ENCODE results near the gene FUT1. TPM values are rescaled to one million over a fixed set of nuclear protein-coding genes. Genes with fewer than 3 reads are reported as not detected.

The FUT1 gene
- total RNA-seq, 1 experiment from 2014 or later: 30.5 TPM

- peaks cover 37% of the 10 kb centered on the region for H3K4me1 Mint-ChIP-seq (ENCODE audit: low read depth, unreplicated experiment)
- Histone ChIP-seq H3K36me3 (ENCODE audit: control insufficient read depth, insufficient read depth, low read length) (no peaks in the 10 kb centered on the region), H3K27me3 (replicated peaks; ENCODE audit: control insufficient read depth, insufficient read depth, low read length) (no peaks in the 10 kb centered on the region), H3K4me3 (ENCODE audit: low read depth, low read length) (no peak overlapping the region), H3K9me3 (peaks cover 4% of the 10 kb centered on the region; the same call in 1 of the 2 replicates), H3K4me1 (peaks cover 23% of the 10 kb centered on the region)
- CTCF ChIA-PET: interaction anchor here (0.7 kb wide), 1 partner anchor 569 kb away, joined by 6 read pairs; no protein-coding TSS in a partner anchor
- no peaks in the 10 kb centered on the region for H3K27me3 Mint-ChIP-seq (ENCODE audit: insufficient read depth, unreplicated experiment)
- POLR2A ChIA-PET: interaction anchor here (0.6 kb wide), 1 partner anchor 70 kb away, joined by 9 read pairs; no protein-coding TSS in a partner anchor
- no peaks in the 10 kb centered on the region for H3K9me3 Mint-ChIP-seq (ENCODE audit: unreplicated experiment)
- H3K36me3 Mint-ChIP-seq (ENCODE audit: insufficient read depth, unreplicated experiment): peaks cover 38% of the 10 kb centered on the region
- TF ChIP-seq, protein P1, sequence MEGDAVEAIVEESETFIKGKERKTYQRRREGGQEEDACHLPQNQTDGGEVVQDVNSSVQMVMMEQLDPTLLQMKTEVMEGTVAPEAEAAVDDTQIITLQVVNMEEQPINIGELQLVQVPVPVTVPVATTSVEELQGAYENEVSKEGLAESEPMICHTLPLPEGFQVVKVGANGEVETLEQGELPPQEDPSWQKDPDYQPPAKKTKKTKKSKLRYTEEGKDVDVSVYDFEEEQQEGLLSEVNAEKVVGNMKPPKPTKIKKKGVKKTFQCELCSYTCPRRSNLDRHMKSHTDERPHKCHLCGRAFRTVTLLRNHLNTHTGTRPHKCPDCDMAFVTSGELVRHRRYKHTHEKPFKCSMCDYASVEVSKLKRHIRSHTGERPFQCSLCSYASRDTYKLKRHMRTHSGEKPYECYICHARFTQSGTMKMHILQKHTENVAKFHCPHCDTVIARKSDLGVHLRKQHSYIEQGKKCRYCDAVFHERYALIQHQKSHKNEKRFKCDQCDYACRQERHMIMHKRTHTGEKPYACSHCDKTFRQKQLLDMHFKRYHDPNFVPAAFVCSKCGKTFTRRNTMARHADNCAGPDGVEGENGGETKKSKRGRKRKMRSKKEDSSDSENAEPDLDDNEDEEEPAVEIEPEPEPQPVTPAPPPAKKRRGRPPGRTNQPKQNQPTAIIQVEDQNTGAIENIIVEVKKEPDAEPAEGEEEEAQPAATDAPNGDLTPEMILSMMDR (IDR thresholded peaks at IDR 0.05; ENCODE audit: insufficient read depth in 1 of 2, low read depth in 1 of 2, low read length in 1 of 2, severe bottlenecking in 1 of 2, unreplicated experiment in 1 of 2): no peak
- H3K27ac Mint-ChIP-seq (ENCODE audit: unreplicated experiment): peak overlapping the region; percentile 90
- BruUV-seq (replicated peaks): no TSS peak
- intact Hi-C loops (cut with micrococcal nuclease; ENCODE audit: unreplicated experiment): no loop called here
- H3K4me3 Mint-ChIP-seq (ENCODE audit: unreplicated experiment): no peak overlapping the region
- DNase-seq: no peak
Measured at GRCh38 chr19:48715681-48716171, 36.7 kb downstream of the FUT1 start.

DNA sequence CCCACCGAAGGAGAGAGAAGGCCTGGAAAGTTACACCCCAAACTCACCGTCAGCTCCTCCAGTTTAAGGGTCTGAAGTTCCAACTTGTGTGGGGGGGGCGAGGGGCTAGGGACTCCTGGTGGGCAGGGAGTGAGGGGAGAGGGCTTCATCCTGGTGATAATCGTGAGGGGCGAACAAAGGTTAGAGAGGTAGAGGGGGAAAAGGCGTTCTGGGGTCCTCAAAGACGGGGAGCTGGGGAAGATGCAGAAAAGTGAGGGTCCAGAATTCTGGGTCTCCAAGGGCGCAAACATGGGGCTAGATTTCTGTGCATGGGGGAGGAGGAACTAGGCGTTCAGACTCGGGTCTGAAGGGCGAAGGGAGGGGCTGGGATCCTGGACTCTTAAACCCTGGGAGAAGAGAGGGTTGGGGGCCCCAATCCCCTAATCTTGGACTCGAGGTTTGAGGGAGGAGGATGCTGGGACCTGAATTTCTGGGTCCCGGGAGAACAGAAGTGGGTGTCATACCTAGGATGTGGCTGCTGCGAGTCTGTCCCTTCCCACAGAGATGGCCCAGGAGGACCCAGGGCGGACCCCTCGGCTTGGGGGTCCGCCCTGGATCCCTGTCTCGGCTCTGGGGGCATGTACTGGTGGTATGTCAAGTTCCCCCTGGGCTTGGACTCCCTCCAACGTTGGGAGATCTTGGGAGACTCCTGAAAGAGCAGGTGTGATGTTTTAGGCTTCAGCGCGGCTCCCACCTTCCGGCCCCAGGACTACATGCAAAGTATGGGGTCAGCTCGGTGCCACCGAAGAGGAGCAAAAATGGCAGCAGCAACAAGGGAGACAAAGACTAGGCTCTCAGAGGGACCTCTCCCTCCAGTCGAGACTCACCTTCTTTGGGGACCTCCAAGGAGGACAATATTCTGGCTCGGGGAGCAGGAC, 37.4 kb downstream of the FUT1 start:
- CTCF ChIA-PET: interaction anchor here (0.6 to 3.3 kb wide), 13 partner anchors 10 to 398 kb away, joined by 3 to 37 read pairs (median 4); partner anchors contain the start of genes CA11 and FUT2

More for the DNA sequence above, 37.4 kb downstream of the FUT1 start:
- no peaks in the 10 kb centered on the region for H3K9me3 Mint-ChIP-seq (ENCODE audit: unreplicated experiment)
- H3K4me3 Mint-ChIP-seq (ENCODE audit: unreplicated experiment): peak overlapping the region; percentile 84
- Histone ChIP-seq H3K4me3 (ENCODE audit: low read depth, low read length) (peak overlapping the region; percentile 75), H3K4me1 (peaks cover 19% of the 10 kb centered on the region), H3K27me3 (replicated peaks; ENCODE audit: control insufficient read depth, insufficient read depth, low read length) (no peaks in the 10 kb centered on the region), H3K9me3 (peaks cover 4% of the 10 kb centered on the region; the same call in 1 of the 2 replicates), H3K36me3 (ENCODE audit: control insufficient read depth, insufficient read depth, low read length) (no peaks in the 10 kb centered on the region)
- POLR2A ChIA-PET: interaction anchor here (1.0 to 1.7 kb wide), 6 partner anchors 17 to 278 kb away, joined by 3 to 12 read pairs (median 7); partner anchors contain the start of genes FUT2, GYS1, PPP1R15A and RUVBL2
- TF ChIP-seq, protein P1 (IDR thresholded peaks at IDR 0.05; ENCODE audit: insufficient read depth in 1 of 2, low read depth in 1 of 2, low read length in 1 of 2, severe bottlenecking in 1 of 2, unreplicated experiment in 1 of 2): no peak
- H3K27me3 Mint-ChIP-seq (ENCODE audit: insufficient read depth, unreplicated experiment): no peaks in the 10 kb centered on the region
- H3K27ac Mint-ChIP-seq (ENCODE audit: unreplicated experiment): peak overlapping the region; percentile 90
- DNase-seq: no peak
- no TSS peak for BruUV-seq (replicated peaks)
- peaks cover 31% of the 10 kb centered on the region for H3K36me3 Mint-ChIP-seq (ENCODE audit: insufficient read depth, unreplicated experiment)
- intact Hi-C loops (cut with micrococcal nuclease; ENCODE audit: unreplicated experiment): loop anchor here (1.0 to 5.0 kb wide), 4 partner anchors 20 to 69 kb away; partner anchors contain the start of genes CA11 and FUT2
- peaks cover 37% of the 10 kb centered on the region for H3K4me1 Mint-ChIP-seq (ENCODE audit: low read depth, unreplicated experiment)
